Activated T-cell treated with anti-CD3 and anti-CD28 coated beads, Interleukin-2, amount 50 U/mL, for 1 hour (primary cell): ENCODE data around the gene FBXO2.
A peak's percentile ranks its signal among the peaks of the same experiment; 100 is the strongest.

Source experiments
- DNase-seq: peaks from one replicate; pipeline ENCODE4 v3.0.0-alpha.2; 2020

The FBXO2 gene

DNA sequence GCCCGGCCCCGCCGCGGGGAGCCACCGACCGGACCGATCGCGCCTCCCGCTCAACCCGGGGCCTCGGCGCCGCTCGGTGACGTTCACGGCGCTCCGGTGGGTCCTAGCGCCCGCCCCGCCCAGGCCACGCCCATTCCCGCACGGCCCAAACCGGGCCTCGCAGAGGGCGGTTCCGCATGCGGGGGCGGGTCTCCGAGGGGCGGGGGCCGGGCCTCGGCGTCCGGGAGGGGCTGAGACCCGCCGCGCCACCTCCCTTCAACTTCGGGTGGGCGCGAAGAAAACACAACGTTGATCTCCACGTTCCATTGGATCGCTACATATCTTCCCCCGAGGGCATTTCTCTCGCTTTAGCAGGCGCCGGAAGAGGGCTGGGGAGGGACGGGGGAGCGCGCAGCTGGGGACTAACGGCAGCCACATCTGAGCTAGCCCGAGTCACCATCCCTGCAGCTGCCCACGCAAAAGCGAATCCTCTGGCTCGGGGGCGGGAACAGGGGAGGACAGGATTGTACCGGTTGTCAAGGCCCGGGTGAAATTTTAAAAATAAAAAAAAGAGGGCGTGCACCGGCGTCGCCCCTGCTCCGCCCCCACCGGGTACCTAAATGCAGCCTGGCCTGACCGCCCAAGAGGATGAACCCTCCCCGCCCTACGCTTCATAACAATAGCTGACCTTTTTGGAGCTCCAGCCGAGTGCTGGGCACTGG lies 27.0 kb upstream of the FBXO2 start, which contains the start of gene MAD2L2:
Gene MAD2L2 (minus strand): TSS at position 78 of the 701 bp plus-strand sequence. CDS start 547 bp downstream, outside the sequence.
- DNase-seq = peak; percentile 93

DNA sequence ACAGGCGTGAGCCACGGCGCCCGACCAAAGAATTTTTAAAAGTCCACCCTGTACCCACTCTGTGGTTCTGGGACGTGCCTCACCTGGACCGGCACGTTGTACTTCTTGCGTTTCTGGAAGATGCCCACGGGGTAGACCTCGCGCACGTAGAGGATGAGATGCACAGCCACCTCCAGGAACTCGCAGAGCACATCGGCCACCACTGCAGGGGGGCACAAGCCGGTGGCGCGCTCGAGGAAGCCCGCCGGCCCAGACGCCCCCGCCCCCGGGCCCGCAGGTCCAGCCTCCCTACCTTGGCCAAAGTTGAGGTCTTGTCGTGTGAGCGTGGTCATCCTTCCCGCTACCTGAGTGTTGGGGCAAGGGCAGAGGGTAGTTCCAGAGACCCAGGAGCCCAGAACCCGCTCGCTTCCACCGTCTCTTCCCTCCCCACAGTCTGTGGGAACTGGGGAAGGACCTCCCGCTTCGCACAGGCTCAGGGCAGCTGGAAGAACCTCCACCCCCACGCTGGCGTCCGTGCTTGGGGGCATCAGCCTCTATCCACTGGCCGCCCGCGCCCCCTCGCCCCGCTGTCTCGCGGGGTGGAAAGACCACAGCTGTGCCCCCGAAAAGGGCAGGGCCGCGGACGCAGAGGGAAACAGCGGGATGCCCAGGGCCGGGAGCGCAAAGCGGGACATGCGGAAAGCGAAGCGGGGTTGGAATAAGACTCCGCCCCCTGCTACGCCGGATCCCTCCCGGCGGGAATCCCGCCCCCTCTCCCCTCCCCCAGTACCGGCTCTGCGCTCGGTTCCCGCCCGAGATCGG lies 26.2 kb upstream of the FBXO2 start:
- DNase-seq = peak; percentile 28

DNA sequence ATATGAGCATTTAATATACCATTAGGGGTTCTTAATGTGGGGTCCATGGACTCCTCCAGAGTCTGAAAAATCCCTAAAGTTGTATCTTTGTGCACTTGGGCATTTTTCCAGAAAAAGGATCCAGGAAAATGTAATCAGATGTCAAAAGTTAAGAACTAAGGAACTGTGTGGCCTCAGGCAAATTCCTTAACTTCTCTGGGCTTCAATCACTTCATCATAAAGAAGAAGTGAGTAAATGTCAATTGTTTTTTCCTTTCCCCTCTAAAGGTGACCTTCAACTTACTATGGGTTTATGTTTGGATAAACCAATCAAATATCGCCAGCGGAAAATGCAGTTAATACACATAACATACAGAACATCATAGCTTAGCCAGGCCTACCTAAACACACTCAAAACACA lies 24.2 kb upstream of the FBXO2 start:
- no peak for DNase-seq

- no peak for DNase-seq
Measured at GRCh38 chr1:11676386-11677103, 22.3 kb upstream of the FBXO2 start.

DNA sequence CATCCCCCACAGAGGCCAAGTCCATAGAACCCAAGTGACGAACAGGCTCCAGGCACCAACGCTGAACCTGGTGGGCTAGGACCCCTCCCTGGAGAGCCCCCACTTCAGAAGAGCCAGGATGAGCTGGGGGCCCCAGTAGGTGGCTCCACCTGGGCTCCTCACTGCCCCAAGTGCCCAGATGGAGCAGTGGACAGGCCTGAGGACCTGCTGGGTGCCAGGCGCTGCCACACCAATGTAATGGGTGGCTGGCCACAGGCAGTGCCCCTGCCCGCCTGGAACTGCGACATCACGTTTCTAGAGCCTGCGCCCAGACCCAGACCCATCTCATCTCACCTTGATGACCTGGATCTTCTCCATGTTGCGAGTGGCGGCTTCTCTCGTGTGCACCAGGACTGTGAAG lies 21.1 kb upstream of the FBXO2 start:
- no peak for DNase-seq

- DNase-seq = no peak
Measured at GRCh38 chr1:11674488-11674887, 20.3 kb upstream of the FBXO2 start.

GRCh38 chr1:11673089-11673769 lies 19.0 kb upstream of the FBXO2 start:
- no peak for DNase-seq

DNA sequence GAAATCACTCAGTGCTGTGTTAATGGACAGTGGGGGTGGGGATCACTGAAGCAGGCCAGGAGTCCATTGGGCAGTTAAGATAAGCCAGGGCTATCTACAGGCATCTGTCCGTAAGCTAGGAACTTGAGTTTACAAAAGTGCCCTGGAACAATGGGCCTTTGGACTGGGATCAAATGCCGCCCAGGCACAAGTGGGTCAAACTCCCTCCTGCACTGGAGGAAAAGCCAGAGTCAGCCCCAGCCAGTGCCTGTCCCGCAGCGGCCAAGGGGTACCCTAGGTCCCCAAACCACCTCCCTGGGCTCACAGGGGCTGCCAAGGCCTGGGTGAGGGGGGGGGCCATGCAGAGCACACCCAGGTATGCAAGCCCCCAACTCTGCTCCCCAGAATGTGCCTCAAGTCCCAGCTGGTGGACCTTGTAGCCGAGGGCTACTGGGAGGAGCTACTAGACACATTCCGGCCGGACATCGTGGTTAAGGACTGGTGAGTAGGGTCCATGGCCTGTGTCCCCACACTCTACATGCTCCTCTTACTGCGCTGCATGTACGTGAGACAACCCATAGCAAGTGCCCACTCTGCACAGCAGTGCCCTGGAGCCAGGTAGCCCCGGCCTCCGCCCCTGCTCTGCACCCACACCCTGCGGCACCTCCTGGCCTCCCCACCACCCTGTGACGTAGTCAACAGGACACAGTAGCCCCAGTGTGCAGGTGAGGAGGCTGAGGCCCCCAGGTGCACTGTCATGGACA lies 17.5 kb upstream of the FBXO2 start:
- DNase-seq = no peak

DNA sequence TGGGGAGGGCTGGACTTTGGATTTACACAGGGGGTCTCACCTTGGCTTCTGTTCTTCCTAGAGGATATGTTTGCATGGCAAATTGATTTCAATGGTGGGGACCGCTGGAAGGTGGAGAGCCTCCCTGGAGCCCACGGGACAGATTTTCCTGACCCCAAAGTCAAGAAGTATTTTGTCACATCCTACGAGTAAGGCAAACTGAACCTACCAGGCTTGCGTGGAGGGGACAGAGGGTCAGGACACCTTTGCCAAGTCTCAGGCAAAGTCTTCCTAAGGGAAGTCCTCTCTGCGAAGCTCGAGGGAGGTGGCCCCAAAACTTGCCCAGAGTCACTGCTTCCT lies 16.9 kb upstream of the FBXO2 start:
- no peak for DNase-seq

DNA sequence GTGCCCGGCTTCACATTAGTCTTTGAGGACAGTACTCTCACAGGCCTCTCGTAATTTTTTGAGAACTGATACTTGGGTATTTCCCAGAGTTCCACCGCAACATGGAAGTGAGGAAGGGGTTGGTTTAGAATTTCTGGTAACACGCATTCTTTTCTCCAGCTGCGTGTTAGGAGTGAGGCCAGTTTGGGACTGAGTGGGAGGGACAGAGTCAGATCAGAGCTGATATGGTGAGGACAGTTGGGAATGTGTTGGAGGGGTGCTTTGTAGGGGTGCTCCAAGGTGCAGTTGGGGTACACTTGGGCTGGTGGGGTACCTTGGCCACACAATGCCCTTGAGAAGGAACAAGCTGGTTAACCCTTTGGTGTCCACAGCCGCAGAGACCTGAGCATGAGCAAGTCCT lies 16.5 kb upstream of the FBXO2 start:
- no peak for DNase-seq

GRCh38 chr1:11668516-11668915 lies 14.3 kb upstream of the FBXO2 start:
- DNase-seq = no peak

DNA sequence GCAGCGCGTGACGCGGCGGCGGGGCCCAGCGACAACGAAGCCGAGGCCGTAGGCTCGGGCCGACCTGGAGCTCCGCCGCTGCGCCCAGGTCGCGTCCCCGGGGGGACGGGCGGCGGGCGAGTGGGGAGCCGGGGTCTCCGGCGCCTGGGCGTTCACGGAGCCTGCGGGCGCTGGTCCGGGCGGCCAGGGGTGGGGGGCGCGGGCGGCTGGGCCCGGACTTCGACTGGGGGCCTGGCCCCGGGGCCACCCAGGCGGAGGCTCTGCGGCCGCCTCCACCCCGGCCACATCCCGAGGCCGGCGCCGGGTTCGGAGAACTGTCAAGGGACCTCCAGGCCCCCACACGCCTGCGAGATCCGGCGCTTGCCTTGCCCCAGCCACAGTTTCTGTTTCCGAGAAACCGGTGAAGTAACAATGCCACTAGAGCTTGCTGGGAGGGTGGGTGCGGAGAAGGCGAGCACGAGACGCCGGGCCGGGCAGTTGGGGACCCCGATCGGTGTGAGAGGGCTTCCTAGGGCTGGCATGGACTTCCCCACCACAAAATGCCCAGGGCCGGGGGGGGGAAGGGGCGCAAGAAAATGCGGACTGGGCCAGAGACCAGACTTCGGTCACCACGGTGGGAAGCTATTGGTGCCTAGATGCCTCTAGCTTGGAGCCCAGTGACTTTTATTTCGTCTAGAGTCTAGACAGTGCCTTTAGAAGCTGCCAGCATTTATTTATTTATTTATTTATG lies 10.3 kb upstream of the FBXO2 start:
- peak; percentile 59 for DNase-seq

- no peak for DNase-seq
Measured at GRCh38 chr1:11661103-11661502, 6.9 kb upstream of the FBXO2 start.

GRCh38 chr1:11659748-11660147 lies 5.5 kb upstream of the FBXO2 start:
- DNase-seq = no peak

DNA sequence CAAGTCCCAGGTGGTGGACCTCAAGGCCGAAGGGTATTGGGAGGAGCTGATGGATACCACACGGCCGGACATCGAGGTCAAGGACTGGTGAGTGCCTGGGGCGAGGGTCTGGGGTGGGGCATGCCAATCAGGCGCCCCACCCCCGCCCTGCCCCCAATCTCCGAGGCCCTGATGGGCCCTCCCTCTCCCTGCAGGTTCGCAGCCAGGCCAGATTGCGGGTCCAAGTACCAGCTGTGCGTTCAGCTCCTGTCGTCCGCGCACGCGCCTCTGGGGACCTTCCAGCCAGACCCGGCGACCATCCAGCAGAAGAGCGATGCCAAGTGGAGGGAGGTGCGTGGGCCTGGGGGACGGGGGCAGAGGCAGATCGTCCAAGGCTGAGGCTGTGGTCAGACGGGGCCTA lies 4.3 kb upstream of the FBXO2 start:
- no peak for DNase-seq

- no peak for DNase-seq
Measured at GRCh38 chr1:11657654-11658053, 3.4 kb upstream of the FBXO2 start.

- DNase-seq = no peak
Measured at GRCh38 chr1:11654939-11655808, 945 bp upstream of the FBXO2 start.

DNA sequence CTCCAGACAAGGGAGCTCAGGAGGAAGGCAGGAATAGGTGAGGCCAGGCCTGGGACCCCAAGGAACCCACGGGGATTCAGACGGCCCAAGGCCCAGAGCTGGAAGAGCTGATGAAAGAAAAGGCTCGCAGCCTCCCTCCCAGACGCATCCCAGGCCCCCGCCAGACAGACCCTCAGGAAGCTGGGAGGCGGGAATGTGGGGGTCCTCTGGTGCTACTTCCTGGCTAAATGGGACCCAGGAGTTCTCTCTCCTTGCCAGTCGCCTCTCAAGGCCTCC lies 430 bp downstream of the FBXO2 start:
- DNase-seq = no peak

DNA sequence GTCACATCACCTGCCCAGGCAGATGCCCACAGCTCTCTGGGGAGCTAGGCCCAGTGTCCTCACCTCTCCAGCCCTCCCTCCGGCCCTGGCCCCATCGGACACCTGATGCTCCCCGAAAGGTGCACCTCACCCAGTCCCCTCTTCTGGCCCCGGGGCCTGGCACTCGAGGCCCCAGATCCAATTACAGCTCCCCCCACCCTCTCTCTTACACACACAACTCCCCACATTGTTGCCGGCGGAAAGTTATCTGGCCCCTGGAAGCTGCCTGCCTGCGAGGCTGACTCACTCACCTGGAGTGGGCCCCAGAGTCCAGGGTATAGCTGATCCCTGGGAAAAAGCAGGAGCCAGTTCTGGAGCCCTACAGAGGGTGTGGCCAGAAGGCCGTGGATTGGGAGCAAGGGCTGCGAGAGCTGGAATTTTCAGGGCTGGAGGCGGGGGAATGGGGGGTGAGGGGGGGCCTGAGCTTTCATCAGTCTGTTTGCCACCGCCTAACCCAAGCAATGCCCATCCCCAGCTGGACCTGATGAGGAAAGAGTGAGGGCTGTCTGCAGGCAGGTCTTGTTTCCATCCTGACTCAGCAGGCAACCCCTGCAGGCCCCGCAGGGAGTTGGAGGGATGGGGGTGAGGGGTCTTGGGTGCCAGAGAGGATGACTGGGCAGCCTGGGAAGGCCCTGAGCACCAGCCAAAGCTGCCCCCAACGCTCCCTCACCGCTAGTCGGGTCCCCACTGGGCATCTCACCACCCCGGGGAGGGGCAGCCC lies 948 bp downstream of the FBXO2 start:
- no peak for DNase-seq

GRCh38 chr1:11652203-11652780 lies 1.9 kb downstream of the FBXO2 start:
- no peak for DNase-seq
